C4-2B (cell line): ENCODE results near the gene SYS1.

Source experiments
- H3K27ac ChIP-seq: fragments of 450-650 bp; 2 replicates; pipeline ENCODE4 v1.5.1; 2017
- CTCF ChIP-seq: fragments of 450-650 bp; conservative IDR thresholded peaks from 2 replicates; pipeline ENCODE4 v1.5.1; 2017; ENCODE audit warnings: mild to moderate bottlenecking
- ZFX ChIP-seq: fragments of 450-650 bp; IDR thresholded peaks from 2 replicates; pipeline ENCODE4 v1.6.1; 2017

SYS1 gene

GRCh38 chr20:45344168-45344860 is 18.6 kb upstream of the SYS1 start:
- peak overlapping the region; percentile 86 for H3K27ac ChIP-seq
- TF ChIP-seq CTCF (no peak), ZFX (no peak)

DNA sequence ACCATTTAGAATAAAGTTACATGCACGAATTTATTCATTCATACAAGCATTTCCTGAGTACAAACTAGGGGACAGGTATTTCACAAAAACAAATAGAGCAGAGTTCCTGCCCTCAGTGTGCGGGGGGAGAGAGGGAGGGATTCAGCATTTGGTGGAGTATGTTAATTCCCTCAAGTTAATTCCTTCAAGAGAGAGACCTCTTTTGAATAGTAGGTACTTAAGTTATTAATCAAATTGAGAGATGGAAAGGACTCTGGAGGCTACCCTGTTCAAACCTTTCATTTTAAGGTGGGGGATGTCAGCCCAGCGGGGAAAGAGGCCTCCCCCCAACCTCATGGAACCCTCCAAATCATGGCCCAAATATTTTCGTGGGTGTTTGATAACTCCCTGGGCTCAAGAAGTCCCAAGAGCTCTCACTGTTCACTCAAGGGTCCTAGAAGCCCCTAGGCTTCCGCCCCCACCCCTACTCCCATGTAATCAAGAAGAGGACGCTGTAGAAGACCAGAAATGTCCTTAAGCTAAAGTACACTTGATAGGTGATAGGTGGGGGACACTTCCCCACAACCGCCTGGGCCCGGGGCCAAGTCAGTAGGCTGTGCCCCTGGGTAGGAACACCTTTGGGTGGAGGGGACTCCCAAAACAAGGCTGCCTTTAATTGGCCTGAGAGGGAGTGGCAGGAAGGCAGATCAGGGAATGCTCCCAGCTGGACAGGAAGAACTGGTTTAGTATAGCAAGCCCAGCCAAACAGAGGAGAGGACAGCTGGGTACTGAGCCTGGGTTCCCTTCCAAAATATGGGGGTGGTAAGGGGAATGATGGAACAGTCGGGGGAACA is 17.6 kb upstream of the SYS1 start:
- peak overlapping the region; percentile 86 for H3K27ac ChIP-seq
- no peak for TF ChIP-seq ZFX
- no peak for TF ChIP-seq CTCF

DNA sequence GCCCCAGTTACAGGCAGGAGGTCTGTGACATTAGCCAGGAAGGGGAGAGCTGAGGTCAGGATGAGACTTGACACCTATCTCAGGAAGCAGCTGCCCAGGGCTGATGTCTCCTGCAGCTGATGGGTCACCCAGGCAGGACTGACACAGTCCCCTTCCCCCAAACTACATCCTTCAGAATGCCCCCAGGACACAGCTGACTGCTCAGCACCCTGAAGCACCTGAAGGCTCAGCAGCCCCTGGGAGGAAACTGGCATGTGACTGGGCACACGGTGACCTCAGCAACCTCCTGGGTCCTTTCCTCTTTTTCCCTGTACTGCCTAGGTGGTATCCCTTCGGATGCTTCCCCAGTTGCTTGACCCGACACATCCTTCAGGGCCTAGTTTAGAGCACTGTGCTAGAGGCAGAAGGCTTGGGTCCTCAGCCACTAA is 16.7 kb upstream of the SYS1 start:
- peak overlapping the region; percentile 86 for H3K27ac ChIP-seq
- no peak for TF ChIP-seq ZFX
- no peak for TF ChIP-seq CTCF

- TF ChIP-seq CTCF (no peak), ZFX (no peak)
- H3K27ac ChIP-seq = peak overlapping the region; percentile 89
Measured at GRCh38 chr20:45346851-45347250, 16.1 kb upstream of the SYS1 start.

DNA sequence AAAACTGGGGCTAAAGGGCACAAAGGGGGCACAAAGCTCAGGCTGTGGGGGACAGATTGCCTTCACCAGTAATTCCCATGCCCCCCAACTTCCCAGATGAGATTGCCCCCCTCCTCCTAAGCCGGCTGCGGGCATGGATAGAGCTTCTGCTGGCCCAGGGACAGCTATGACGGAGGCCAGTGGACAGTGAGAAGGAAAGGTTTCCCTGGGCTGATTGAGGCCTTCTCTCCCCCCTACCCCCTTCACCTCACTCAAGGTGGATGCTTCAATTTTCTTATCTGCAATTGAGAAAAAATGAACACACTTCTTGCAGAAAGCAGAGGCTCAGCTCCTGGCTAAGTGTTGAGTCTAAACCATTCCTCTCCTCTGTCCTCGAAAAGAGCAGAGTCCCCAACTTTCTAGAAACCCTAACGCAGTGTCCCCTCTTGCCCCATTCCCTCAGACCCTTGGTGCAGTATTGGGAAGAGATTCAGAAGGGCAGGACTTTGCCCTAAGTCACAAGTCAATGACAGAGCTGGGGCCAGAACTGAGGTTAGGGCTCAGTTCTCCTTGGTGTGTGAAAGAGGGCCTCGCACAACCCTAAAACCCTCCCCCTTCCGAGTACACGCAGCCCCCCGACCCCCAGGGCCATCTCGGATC is 15.5 kb upstream of the SYS1 start:
- H3K27ac ChIP-seq = peak overlapping the region; percentile 89
- TF ChIP-seq ZFX (no peak), CTCF (no peak)

DNA sequence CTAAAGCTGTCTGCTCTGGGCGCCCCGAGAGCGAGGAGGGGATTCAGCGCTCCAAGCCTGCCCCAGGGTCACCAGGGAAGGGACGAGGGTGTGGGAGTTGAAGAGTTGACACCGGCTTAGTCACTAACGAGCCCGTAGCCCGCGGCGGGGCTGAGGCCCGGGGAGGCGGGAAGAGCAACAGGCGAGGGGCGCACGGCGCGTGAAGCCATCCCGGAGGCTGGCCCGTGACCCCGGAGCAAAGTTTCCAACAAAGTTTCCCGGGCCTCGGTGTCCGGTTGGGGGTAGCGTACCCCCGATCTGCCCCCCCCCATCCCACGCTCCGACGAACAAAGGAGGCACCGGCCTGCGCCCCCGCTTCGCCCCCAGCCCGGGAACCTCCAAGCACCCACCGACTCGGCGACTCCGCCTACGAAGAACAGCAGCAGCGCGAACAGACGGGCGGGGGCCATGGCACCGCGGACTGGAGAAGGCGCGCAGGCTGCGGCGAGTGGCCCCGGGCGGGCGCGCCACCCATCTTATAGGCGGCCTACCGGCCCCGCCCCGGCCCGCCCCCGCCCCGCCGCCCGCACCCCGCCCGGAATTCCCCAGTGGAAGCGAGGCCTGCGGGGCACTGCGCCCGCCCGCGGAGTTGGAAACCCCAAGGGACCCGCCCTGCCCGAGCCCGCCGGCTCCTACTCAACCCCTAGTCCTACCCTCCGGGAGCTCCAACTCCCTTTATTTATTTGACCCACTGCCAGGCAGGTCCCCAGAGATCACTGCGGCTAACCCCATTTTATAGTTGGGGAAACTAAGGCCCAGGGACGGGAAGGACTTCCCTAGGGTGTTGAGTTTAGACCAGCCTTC is 14.8 kb upstream of the SYS1 start, which contains the start of gene SDC4:
Gene SDC4, minus strand, starts transcription at position 489 of the 843 bp plus-strand sequence. Its CDS starts 40 bp downstream, at position 449.
- H3K27ac ChIP-seq = peak within 1 kb of the TSS; percentile 89
- TF ChIP-seq CTCF (no peak), ZFX (peak; percentile 20; the same call in 1 of the 2 replicates)
